ENCODE results near the gene THADA. TPM values are rescaled to one million over a fixed set of nuclear protein-coding genes. Genes with fewer than 3 reads are reported as not detected.

THADA gene
- total RNA-seq, 1 donor from 2014 or later, result 33.8 TPM

DNA sequence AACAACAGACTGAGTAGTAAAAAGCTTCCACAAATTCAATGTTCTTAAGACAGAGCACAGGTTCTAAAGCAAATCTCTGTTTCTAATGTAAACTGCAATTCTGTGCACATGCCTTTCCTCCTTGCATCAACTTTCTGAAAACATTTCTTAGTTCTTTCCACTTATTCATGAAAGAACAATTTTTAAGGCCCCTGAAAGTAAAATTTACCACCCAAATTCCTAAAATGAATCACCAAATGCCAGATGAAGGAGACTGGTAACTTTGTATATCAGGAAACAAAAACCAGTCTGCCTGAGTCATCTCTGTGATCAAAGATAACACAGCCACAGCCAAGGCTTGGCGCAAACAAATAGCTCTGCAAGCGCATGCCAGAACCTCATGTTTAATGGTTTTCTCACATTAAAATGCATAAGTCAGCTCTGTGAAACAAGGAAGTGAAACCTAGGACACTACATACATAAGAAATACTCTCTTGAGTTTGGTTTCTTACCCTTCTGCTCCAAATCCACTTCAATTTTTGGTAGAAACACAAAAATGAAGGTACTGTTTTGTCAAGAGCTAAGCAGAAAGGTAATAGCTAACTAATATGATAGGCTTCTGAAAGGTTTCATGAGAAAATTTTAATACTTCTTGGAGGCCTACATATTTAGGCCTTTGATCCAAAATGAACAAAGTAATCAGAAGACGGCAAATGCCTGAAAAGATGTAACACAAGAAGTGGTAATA lies 169.4 kb downstream of the THADA start:
- no peaks in the 10 kb centered on the region for H3K27me3 Mint-ChIP-seq (ENCODE audit: low read depth)
- H3K4me3 Mint-ChIP-seq, result no peak overlapping the region
- H3K36me3 Mint-ChIP-seq (ENCODE audit: low read depth), result peaks cover 17% of the 10 kb centered on the region
- H3K9me3 Mint-ChIP-seq, result peaks cover 2% of the 10 kb centered on the region
- H3K4me1 Mint-ChIP-seq, result peaks cover 10% of the 10 kb centered on the region
- H3K27ac Mint-ChIP-seq (ENCODE audit: unreplicated experiment), result no peak overlapping the region
- DNase-seq (ENCODE audit: low read depth, low spot score), result no peak
- TF ChIP-seq, protein P1, sequence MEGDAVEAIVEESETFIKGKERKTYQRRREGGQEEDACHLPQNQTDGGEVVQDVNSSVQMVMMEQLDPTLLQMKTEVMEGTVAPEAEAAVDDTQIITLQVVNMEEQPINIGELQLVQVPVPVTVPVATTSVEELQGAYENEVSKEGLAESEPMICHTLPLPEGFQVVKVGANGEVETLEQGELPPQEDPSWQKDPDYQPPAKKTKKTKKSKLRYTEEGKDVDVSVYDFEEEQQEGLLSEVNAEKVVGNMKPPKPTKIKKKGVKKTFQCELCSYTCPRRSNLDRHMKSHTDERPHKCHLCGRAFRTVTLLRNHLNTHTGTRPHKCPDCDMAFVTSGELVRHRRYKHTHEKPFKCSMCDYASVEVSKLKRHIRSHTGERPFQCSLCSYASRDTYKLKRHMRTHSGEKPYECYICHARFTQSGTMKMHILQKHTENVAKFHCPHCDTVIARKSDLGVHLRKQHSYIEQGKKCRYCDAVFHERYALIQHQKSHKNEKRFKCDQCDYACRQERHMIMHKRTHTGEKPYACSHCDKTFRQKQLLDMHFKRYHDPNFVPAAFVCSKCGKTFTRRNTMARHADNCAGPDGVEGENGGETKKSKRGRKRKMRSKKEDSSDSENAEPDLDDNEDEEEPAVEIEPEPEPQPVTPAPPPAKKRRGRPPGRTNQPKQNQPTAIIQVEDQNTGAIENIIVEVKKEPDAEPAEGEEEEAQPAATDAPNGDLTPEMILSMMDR (conservative IDR thresholded peaks at IDR 0.05), result no peak

DNA sequence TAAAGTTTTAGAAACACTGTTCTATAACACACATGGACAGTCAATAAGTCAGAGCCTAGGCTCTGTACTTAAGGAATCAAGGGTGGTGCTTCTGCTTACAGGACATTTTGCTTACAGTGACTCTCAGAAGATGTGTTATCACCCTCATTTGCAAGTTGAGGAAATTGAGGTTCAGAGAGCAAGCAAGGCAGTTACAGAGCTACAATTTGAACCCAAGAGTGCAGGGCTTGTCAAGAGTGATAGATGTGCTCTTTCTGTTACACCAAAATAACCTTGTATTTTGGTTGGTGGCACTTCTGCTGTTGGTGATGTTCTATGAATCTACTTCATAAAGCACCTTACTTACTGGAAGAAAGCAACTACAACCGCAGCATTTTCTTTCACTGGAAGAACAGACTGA lies 170.2 kb downstream of the THADA start:
- no peaks in the 10 kb centered on the region for H3K9me3 Mint-ChIP-seq
- no peak overlapping the region for H3K27ac Mint-ChIP-seq (ENCODE audit: unreplicated experiment)
- TF ChIP-seq, protein P1 (conservative IDR thresholded peaks at IDR 0.05), result no peak
- H3K4me1 Mint-ChIP-seq, result peaks cover 10% of the 10 kb centered on the region
- H3K4me3 Mint-ChIP-seq, result no peak overlapping the region
- no peak for DNase-seq (ENCODE audit: low read depth, low spot score)
- no peaks in the 10 kb centered on the region for H3K27me3 Mint-ChIP-seq (ENCODE audit: low read depth)
- peaks cover 14% of the 10 kb centered on the region for H3K36me3 Mint-ChIP-seq (ENCODE audit: low read depth)

DNA sequence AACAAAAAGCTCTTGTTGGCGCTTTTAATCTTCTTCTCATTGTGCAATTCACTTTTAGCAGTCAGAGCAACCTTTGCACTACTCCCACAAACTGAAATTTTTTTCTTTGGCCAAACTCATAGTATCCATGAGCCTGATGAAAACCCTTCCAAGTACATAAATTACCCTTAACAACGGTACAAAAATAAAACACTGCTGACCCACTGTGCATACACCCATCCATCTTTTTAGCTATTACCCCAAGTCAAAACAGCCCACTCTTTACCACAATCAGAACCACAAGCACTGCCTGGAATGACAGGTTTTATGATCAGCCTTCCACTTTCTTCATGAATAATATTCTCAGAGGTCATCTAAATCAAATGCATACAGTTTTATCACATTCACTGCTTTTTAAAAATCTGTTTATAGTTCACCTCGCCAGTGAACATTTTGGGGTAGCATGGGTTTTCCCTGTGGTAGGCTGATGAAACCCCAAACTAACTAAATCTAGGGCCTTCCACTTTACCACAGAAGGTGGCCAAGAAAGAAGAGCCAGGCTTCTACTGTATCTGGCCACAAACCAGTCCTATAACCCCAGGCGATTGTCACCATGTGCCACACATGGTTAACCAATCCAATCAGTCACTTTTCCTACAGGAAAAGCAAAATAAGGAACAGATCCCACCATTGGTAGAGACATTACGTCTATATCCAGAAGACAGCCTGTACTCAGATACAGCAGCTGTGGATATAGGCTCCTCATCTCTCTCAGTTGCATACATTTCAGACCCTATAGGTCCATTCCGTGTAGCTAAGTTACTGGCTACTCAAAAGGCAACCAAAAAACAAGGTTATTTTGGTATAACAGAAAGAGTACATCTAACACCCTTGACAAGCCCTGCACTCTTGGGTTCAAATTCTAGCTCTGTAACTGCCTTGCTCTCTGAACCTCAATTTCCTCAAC lies 171.3 kb downstream of the THADA start:
- Mint-ChIP-seq H3K4me1 (peaks cover 10% of the 10 kb centered on the region), H3K27ac (ENCODE audit: unreplicated experiment) (no peak overlapping the region), H3K27me3 (ENCODE audit: low read depth) (no peaks in the 10 kb centered on the region), H3K4me3 (no peak overlapping the region), H3K9me3 (no peaks in the 10 kb centered on the region), H3K36me3 (ENCODE audit: low read depth) (peaks cover 14% of the 10 kb centered on the region)
- TF ChIP-seq, protein P1 (conservative IDR thresholded peaks at IDR 0.05), result no peak
- no peak for DNase-seq (ENCODE audit: low read depth, low spot score)

DNA sequence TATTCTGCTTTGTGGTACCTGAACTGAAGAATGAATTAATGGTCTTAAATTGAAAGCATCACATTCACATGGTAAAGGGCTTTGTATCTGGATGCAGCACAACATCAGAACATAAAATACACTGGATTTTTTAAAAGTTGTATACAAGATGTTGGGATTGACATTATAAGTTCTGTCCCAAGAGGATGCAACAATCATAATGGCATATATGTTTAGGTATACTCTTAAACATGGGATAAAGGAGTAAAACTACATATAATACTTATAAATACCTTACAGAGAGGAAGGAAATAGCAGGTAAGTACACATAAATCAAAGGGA lies 171.9 kb downstream of the THADA start:
- Mint-ChIP-seq H3K4me3 (no peak overlapping the region), H3K36me3 (ENCODE audit: low read depth) (peaks cover 17% of the 10 kb centered on the region)

DNA sequence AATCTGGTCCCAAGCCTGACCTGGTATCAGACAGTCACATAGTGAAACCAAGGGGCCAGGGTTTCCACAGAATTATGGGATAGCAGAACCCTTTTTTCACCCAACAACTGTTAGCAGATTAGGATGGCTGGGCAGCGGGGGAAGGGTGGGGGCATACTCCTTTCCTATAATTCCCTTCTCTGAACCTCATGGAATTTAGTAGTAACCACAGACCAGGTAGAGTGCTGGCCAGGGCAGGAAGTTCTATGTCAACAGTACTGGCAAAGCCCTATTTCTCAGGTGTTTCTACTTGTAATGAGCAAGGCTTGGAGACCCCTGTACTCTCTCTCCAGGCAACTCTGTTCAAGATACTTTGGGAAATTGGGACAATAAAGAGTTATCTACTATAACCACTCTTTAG lies 174.6 kb downstream of the THADA start:
- Mint-ChIP-seq H3K4me1 (peaks cover 18% of the 10 kb centered on the region), H3K27me3 (ENCODE audit: low read depth) (no peaks in the 10 kb centered on the region), H3K4me3 (no peak overlapping the region), H3K27ac (ENCODE audit: unreplicated experiment) (no peak overlapping the region), H3K36me3 (ENCODE audit: low read depth) (peaks cover 9% of the 10 kb centered on the region), H3K9me3 (no peaks in the 10 kb centered on the region)
- TF ChIP-seq, protein P1 (conservative IDR thresholded peaks at IDR 0.05), result no peak
- no peak for DNase-seq (ENCODE audit: low read depth, low spot score)

More for the DNA sequence above, 171.9 kb downstream of the THADA start:
- TF ChIP-seq, protein P1 (conservative IDR thresholded peaks at IDR 0.05), result no peak
- Mint-ChIP-seq H3K27ac (ENCODE audit: unreplicated experiment) (no peak overlapping the region), H3K4me1 (peaks cover 10% of the 10 kb centered on the region), H3K27me3 (ENCODE audit: low read depth) (no peaks in the 10 kb centered on the region), H3K9me3 (no peaks in the 10 kb centered on the region)
- no peak for DNase-seq (ENCODE audit: low read depth, low spot score)
